Putamen (tissue), 1 donor: ENCODE results near the gene ABCC8.

Source experiments
- DNase-seq: peaks from one replicate; pipeline ENCODE4 v3.0.0-alpha.2; 2016; ENCODE audit warnings: low spot score

Gene ABCC8

GRCh38 chr11:17387811-17388210 lies 88.8 kb downstream of the ABCC8 start:
- DNase-seq: no peak

GRCh38 chr11:17387254-17387653 lies 89.4 kb downstream of the ABCC8 start:
- no peak for DNase-seq

GRCh38 chr11:17386331-17387084 lies 90.1 kb downstream of the ABCC8 start:
- DNase-seq: peak; percentile 58

GRCh38 chr11:17385926-17386325 lies 90.7 kb downstream of the ABCC8 start:
- DNase-seq: no peak

GRCh38 chr11:17385492-17385891 lies 91.2 kb downstream of the ABCC8 start:
- DNase-seq: no peak

- DNase-seq: peak; percentile 83
Observed at GRCh38 chr11:17384002-17384511, 92.6 kb downstream of the ABCC8 start.

GRCh38 chr11:17383461-17383860 lies 93.2 kb downstream of the ABCC8 start:
- DNase-seq: no peak

- DNase-seq: no peak
Observed at GRCh38 chr11:17382046-17382728, 94.5 kb downstream of the ABCC8 start.

- DNase-seq: no peak
Observed at GRCh38 chr11:17381156-17381555, 95.5 kb downstream of the ABCC8 start.

GRCh38 chr11:17379383-17380180 lies 97.1 kb downstream of the ABCC8 start:
- no peak for DNase-seq

- no peak for DNase-seq
Observed at GRCh38 chr11:17378655-17379054, 98.0 kb downstream of the ABCC8 start.

- no peak for DNase-seq
Observed at GRCh38 chr11:17376493-17376892, 100.2 kb downstream of the ABCC8 start.

- DNase-seq: no peak
Observed at GRCh38 chr11:17375547-17375946, 101.1 kb downstream of the ABCC8 start.

GRCh38 chr11:17371614-17372013 lies 105.0 kb downstream of the ABCC8 start:
- no peak for DNase-seq

- no peak for DNase-seq
Observed at GRCh38 chr11:17369684-17370243, 106.9 kb downstream of the ABCC8 start.

GRCh38 chr11:17369094-17369493 lies 107.6 kb downstream of the ABCC8 start:
- no peak for DNase-seq

- DNase-seq: no peak
Observed at GRCh38 chr11:17368551-17368950, 108.1 kb downstream of the ABCC8 start.

- DNase-seq: no peak
Observed at GRCh38 chr11:17366495-17366894, 110.2 kb downstream of the ABCC8 start.

GRCh38 chr11:17354601-17354991 lies 122.0 kb downstream of the ABCC8 start:
- DNase-seq: peak; percentile 67

GRCh38 chr11:17353821-17354600 lies 122.6 kb downstream of the ABCC8 start:
- DNase-seq: peak; percentile 6
